Panc1 (cell line): Measurements from ENCODE around the gene BRF1. TPM values are rescaled to one million over a fixed set of nuclear protein-coding genes. Genes with fewer than 3 reads are reported as not detected.

Source experiments
- ATAC-seq: fragments of 200-7000 bp; cut with Tn5 transposase; 2 replicates; pipeline ENCODE4 v1.9.1; 2020; ENCODE audit warnings: mild to moderate bottlenecking, moderate library complexity
- BruUV-seq: library from RNA; stranded (reverse); fragments of 400-500 nt; replicated peaks from 2 replicates; lab custom pipeline; 2021; lab: Mats Ljungman, UMichigan
- CTCF ChIA-PET: fragments of 300-600 bp; sonication (Branson Sonifier 250); formaldehyde crosslinking; loops from one replicate; lab custom pipeline; 2022; ENCODE audit warnings: antibody characterized with exemption; lab: Charles Lee
- POLR2A ChIA-PET: fragments of 300-600 bp; sonication (Branson Sonifier 250); formaldehyde crosslinking; loops from one replicate; lab custom pipeline; 2022; ENCODE audit warnings: antibody characterized with exemption; lab: Charles Lee
- DNase-seq: peaks from one replicate; pipeline ENCODE4 v3.0.0-alpha.2; 2010; ENCODE audit warnings: low read depth, low spot score
- H3K27ac ChIP-seq: 2 replicates; pipeline ENCODE4 v1.5.1; 2011; ENCODE audit warnings: mild to moderate bottlenecking, low read length, inconsistent platforms
- H3K27me3 ChIP-seq: fragments of 200-500 bp; sonication (Bioruptor generic); 2 replicates; pipeline ENCODE4 v1.6.0; 2014; ENCODE audit warnings: low read length, inconsistent platforms; ENCODE audit not compliant: control insufficient read depth, insufficient read depth
- H3K36me3 ChIP-seq: fragments of 200-500 bp; sonication (Bioruptor generic); 2 replicates; pipeline ENCODE4 v1.5.1; 2014; ENCODE audit warnings: inconsistent platforms, mild to moderate bottlenecking, low read length, moderate library complexity; ENCODE audit not compliant: control insufficient read depth, insufficient read depth
- H3K4me1 ChIP-seq: 2 replicates; pipeline ENCODE4 v1.5.1; 2011; ENCODE audit warnings: inconsistent platforms, mild to moderate bottlenecking, low read length, moderate library complexity; ENCODE audit not compliant: control insufficient read depth, insufficient read depth
- H3K4me3 ChIP-seq, 2 experiments: 2 replicates each; pipeline ENCODE4 v1.5.1; 2011 to 2012; ENCODE audit warnings: low read depth in 2 of 2, low read length in 2 of 2, mild to moderate bottlenecking in 2 of 2, inconsistent platforms in 1 of 2, moderate library complexity in 1 of 2
- H3K9me3 ChIP-seq: fragments of 200-500 bp; sonication (Bioruptor generic); 2 replicates; pipeline ENCODE4 v1.5.1; 2014; ENCODE audit warnings: low read depth, mild to moderate bottlenecking, inconsistent platforms, low read length, moderate library complexity; ENCODE audit not compliant: control insufficient read depth, insufficient read depth
- CTCF ChIP-seq: fragments of 450-650 bp; IDR thresholded peaks from 2 replicates; pipeline ENCODE4 v1.5.1; 2017; ENCODE audit warnings: mild to moderate bottlenecking
- POLR2AphosphoS5 ChIP-seq: IDR thresholded peaks from 2 replicates; pipeline ENCODE4 v1.6.1; 2012; ENCODE audit warnings: mild to moderate bottlenecking, low read depth, low read length, moderate library complexity
- REST ChIP-seq, 2 experiments: IDR thresholded peaks; 2 replicates each; pipeline ENCODE4 v1.6.1; 2011 to 2012; ENCODE audit warnings: low read depth in 2 of 2, control low read depth in 1 of 2, low read length in 1 of 2, mild to moderate bottlenecking in 1 of 2, moderate library complexity in 1 of 2; ENCODE audit not compliant: insufficient read depth in 1 of 2
- SIN3A ChIP-seq: IDR thresholded peaks from 2 replicates; pipeline ENCODE4 v1.6.1; 2012; ENCODE audit warnings: low read depth, mild to moderate bottlenecking, low read length, moderate library complexity, borderline replicate concordance; ENCODE audit not compliant: insufficient read depth
- TCF7L2 ChIP-seq: IDR thresholded peaks from 2 replicates; pipeline ENCODE4 v1.6.1; 2011; ENCODE audit warnings: mild to moderate bottlenecking, low read depth, low read length, inconsistent platforms
- in situ Hi-C: cut with HindIII; loops from 2 replicates; pipeline ENCODE4 v1.10.0; 2016; ENCODE audit warnings: low sequenced_read_pairs, low pct_unique_long_range_greater_than_20kb
- intact Hi-C: fragments of 100-400 bp; cut with micrococcal nuclease; formaldehyde crosslinking; loops from one replicate; pipeline ENCODE4 v1.10.0; 2022; ENCODE audit not compliant: unreplicated experiment
- total RNA-seq: library from RNA; stranded (reverse); gene quantifications from one replicate; pipeline ENCODE4 v1.2.1, GENCODE V29; 2021; ENCODE audit not compliant: unreplicated experiment

Gene BRF1
- total RNA-seq, 1 experiment from 2014 or later, result 25.0 TPM

- ATAC-seq (no peak), DNase-seq (no peak)
- in situ Hi-C loops, result no loop called here
- intact Hi-C loops, result no loop called here
- POLR2A ChIA-PET, result no interaction called here
- no TSS peak for BruUV-seq
- CTCF ChIA-PET, result interaction anchor here (1.5 kb wide), 1 partner anchor 9 kb away, joined by 5 read pairs; no protein-coding TSS in a partner anchor
- Histone ChIP-seq H3K27me3 (no peaks in the 10 kb centered on the region), H3K4me3 (no peak overlapping the region), H3K36me3 (no peaks in the 10 kb centered on the region), H3K9me3 (no peaks in the 10 kb centered on the region), H3K27ac (no peak overlapping the region), H3K4me1 (peaks cover 4% of the 10 kb centered on the region; the same call in 1 of the 2 replicates)
- no peak for TF ChIP-seq TCF7L2
These were observed 42.4 kb upstream of the BRF1 start for GRCh38 chr14:105343194-105343593.

- in situ Hi-C loops, result no loop called here
- Histone ChIP-seq H3K9me3 (no peaks in the 10 kb centered on the region), H3K36me3 (no peaks in the 10 kb centered on the region), H3K4me3 (no peak overlapping the region), H3K27ac (no peak overlapping the region), H3K27me3 (no peaks in the 10 kb centered on the region), H3K4me1 (peaks cover 4% of the 10 kb centered on the region; the same call in 1 of the 2 replicates)
- ChIA-PET CTCF (no interaction called here), POLR2A (no interaction called here)
- ATAC-seq, result no peak
- BruUV-seq, result no TSS peak
- TF ChIP-seq TCF7L2, result no peak
- TF ChIP-seq REST (IDR thresholded peaks at IDR 0.05; ENCODE audit: insufficient read depth in 1 of 2, low read depth in 2 of 2, low read length in 1 of 2), result no peak
- TF ChIP-seq POLR2AphosphoS5, result no peak
- TF ChIP-seq SIN3A, result no peak
- TF ChIP-seq CTCF, result no peak
- intact Hi-C loops, result no loop called here
- DNase-seq, result no peak
These were observed 40.3 kb upstream of the BRF1 start for GRCh38 chr14:105340821-105341733.
